ENCODE results near the gene THAP5.

Gene THAP5

GRCh38 chr7:108598153-108598552, 28.6 kb upstream of the THAP5 start:
- no peak for TF ChIP-seq ZFX (IDR thresholded peaks at IDR 0.05; ENCODE audit: borderline replicate concordance)
- no peak overlapping the region for H3K27ac ChIP-seq

- TF ChIP-seq CTCF (IDR thresholded peaks at IDR 0.05) (no peak), ZFX (IDR thresholded peaks at IDR 0.05; ENCODE audit: borderline replicate concordance) (no peak)
- no peak overlapping the region for H3K27ac ChIP-seq
Measured at GRCh38 chr7:108596560-108596959, 27.1 kb upstream of the THAP5 start.

GRCh38 chr7:108592646-108593201, 23.2 kb upstream of the THAP5 start:
- H3K27ac ChIP-seq: no peak overlapping the region
- TF ChIP-seq ZFX (IDR thresholded peaks at IDR 0.05; ENCODE audit: borderline replicate concordance) (no peak), CTCF (IDR thresholded peaks at IDR 0.05) (peak; percentile 43)

GRCh38 chr7:108590606-108591005, 21.1 kb upstream of the THAP5 start:
- H3K27ac ChIP-seq: no peak overlapping the region
- TF ChIP-seq ZFX (IDR thresholded peaks at IDR 0.05; ENCODE audit: borderline replicate concordance) (no peak), CTCF (IDR thresholded peaks at IDR 0.05) (no peak)

GRCh38 chr7:108589874-108590273, 20.4 kb upstream of the THAP5 start:
- no peak for TF ChIP-seq ZFX (IDR thresholded peaks at IDR 0.05; ENCODE audit: borderline replicate concordance)
- TF ChIP-seq CTCF (IDR thresholded peaks at IDR 0.05): no peak
- H3K27ac ChIP-seq: no peak overlapping the region

- H3K27ac ChIP-seq: no peak overlapping the region
- TF ChIP-seq ZFX (IDR thresholded peaks at IDR 0.05; ENCODE audit: borderline replicate concordance) (no peak), CTCF (IDR thresholded peaks at IDR 0.05) (no peak)
Measured at GRCh38 chr7:108589199-108589598, 19.7 kb upstream of the THAP5 start.

GRCh38 chr7:108586274-108586710, 16.8 kb upstream of the THAP5 start:
- TF ChIP-seq CTCF (IDR thresholded peaks at IDR 0.05): no peak
- TF ChIP-seq ZFX (IDR thresholded peaks at IDR 0.05; ENCODE audit: borderline replicate concordance): no peak
- H3K27ac ChIP-seq: no peak overlapping the region

GRCh38 chr7:108585843-108586242, 16.3 kb upstream of the THAP5 start:
- no peak for TF ChIP-seq CTCF (IDR thresholded peaks at IDR 0.05)
- TF ChIP-seq ZFX (IDR thresholded peaks at IDR 0.05; ENCODE audit: borderline replicate concordance): no peak
- no peak overlapping the region for H3K27ac ChIP-seq
